HG03039 (cell line): ENCODE measurements around the gene SH3GLB2.
"Not testable (repeated sequence)": the region's sequence is repeated elsewhere in the genome, so short reads cannot be mapped to it uniquely, and the experiment has no call there.

ENCODE experiments used
- ATAC-seq: cut with Tn5 transposase; IDR thresholded peaks from one replicate; pipeline ENCODE4 v1.9.1; 2021; ENCODE audit warnings: mild to moderate bottlenecking, moderate library complexity; ENCODE audit not compliant: unreplicated experiment

SH3GLB2 gene

GRCh38 chr9:129054163-129054851, 26.2 kb upstream of the SH3GLB2 start:
- no peak for ATAC-seq

DNA sequence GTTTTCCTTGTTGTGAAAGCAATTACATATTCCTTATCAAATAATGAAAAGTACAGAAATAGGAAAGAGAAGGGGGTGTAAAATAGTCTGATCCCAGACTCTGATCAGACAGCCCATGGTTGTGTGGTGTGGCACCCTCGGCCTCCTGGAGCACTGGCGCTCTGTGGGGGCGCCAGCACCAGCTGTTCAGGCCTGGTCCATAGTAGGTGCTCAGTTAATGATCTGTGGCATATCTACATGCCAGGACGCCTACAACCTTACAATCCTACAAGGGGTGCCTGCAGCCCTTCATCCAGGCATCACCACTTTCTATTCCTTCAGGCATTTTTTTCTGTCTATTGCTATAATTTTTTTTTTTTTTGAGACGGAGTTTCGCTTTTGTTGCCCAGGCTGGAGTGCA, 24.9 kb upstream of the SH3GLB2 start:
- ATAC-seq: no peak

DNA sequence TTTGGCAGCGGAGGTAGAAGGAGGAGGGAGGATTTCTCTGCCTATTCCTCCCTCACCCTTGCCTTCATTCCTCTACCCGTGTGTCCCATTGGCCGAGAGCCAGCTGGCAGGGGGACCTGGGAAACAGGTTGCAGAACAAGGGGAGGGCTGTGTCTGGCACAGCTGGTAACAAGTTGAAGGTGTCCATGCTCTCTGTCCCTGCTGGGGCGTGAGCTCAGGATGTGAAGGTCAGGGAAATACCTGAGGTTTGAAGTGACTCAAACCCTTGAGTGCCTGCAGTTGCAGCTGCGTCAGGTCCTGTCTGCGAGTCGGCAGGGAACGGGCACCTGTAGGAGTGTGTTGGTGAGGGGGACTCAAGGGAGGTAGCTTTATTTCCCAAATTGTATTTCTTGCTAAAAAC, 24.5 kb upstream of the SH3GLB2 start:
- no peak for ATAC-seq

DNA sequence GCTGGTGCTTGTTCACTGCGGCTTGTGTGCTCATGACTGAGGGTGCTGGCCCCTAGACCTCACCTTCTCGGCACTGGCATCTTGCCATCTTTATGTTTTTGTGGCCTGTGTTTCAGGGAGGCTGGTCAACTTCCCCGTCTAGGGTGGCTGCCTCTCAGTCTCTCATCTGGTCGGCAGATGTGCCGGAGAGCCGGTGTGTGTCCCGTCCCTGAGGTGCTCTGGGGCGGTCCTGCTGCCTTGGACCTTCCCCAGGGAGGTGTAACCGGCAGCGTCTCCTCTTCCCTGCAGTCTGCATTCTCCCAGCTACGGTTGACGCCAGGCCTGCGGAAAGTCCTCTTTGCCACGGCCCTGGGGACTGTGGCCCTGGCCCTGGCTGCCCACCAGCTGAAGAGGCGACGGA, 13.9 kb upstream of the SH3GLB2 start:
- ATAC-seq: no peak

DNA sequence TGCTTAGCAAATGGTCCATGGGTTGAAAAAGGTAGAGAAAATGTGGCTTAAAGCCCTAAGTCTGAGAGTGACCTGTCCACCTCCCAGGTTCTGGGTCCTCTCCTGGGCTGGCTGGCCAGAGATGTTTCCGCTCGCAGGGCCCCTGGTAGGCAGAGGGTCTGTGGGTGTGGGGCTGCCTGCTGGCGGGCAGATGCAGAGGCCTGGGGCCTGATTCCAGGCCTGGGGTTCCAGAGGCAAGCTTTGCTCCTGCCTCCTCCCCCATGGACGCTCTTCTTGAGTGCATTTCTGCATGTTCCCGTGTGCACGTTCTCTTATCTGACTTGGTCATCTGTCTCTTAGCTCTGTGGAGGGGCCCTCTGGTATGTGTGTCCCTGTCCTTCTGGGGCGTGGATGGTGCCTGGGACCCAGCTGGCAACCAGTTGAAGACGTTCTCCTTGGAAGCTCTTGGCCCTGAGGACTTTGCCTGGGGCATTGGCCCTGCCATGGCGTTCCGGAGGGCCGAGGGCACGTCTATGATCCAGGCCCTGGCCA, 12.0 kb upstream of the SH3GLB2 start:
- no peak for ATAC-seq

GRCh38 chr9:129038109-129038852, 10.2 kb upstream of the SH3GLB2 start:
- no peak for ATAC-seq

GRCh38 chr9:129037767-129038098, 9.6 kb upstream of the SH3GLB2 start:
- ATAC-seq: no peak

DNA sequence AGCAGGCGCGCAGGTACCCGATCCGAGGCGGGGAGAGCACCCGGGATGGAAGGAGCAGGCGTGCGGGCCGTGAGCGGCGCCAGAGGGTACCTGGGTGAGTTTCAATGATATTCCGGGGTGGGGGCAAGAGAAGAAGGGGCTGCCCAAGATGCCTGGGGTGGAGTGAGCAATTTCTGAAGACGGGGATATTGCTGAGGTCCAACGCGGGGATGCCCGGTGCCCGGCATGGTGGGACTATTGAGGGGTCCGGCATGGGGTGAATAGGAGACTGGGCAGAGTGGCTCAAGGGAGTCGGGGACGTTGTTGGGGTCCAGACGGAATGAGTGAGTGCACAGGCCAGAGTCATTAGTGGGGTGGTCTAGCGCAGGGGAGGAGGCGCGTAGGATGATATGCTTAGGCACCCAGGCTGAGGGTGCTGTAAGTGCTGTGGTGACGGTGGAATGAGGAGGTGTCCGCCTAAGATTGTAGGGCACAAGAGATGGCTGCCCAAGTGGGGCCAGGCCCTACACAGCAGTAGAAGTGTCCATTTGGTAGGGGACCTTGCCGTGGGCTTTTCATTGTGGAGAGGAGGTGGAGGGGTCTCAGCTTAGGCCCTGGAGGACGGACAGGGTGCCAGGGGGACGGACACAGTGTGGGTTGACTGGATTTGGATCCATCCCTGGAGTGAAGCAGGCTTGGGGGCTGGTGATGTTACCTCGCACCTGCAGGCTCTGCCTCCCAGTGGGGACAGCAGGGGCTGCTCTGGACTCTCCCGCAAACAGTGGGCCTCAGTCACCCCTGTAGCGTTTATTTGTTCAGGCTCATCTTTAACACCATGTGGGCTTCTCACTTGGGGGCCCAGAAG, 9.0 kb upstream of the SH3GLB2 start:
- no peak for ATAC-seq

- ATAC-seq: peak; percentile 90
Observed at GRCh38 chr9:129036241-129036922, 8.3 kb upstream of the SH3GLB2 start, which contains the start of gene MIGA2. Gene MIGA2 (plus strand): TSS chr9:129036626. CDS start chr9:129040595, 3,969 bp downstream.

- not testable (repeated sequence) for ATAC-seq
Observed at GRCh38 chr9:129035838-129036237, 7.7 kb upstream of the SH3GLB2 start.

DNA sequence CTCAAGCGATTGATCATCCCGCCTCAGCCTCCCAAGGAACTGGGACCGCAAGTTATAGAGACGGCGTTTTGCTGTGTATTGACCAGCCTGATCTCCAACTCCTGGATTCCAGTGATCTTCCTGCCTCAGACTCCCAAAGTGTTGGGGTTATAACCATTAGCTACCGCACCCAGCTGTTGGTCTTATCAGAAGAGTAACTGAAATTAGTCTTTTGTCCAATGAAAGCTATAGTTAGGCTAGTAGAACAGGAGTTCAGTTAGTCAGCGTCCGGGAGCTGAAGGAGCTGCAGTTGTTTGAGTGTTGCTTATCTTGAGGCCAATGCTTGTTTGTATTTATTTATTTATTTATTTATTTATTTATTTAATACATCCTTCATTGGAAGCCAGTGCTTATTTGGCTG, 5.1 kb upstream of the SH3GLB2 start:
- ATAC-seq: no peak

DNA sequence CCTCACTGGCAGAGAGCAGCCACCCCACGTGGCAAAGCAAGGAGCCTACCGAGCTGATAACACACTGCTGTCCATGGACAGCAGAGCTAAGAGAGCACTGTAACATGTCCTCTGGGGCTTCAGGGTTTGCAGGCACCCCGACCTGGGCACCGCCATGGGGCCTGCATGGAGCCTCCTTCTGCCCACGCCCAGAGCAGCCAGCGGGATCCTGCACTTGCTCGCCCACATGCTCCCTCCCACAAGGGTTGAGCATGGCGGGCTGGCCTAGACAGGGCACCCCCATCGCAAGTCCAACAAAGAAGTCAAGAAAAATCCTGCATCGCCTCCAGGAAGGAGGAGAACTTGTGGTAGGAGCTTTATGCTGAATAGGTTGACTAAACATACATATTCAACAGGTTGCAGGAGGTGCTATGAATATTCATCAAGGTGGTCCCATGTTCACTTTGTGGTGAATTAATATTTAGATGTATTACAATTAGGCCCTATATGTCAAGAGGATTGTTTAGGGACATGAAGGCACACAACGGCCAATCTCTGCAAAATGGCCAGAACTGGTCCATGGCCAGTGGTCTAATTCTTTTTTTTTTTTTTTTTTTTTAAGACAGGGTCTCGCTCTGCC, 4.5 kb upstream of the SH3GLB2 start:
- ATAC-seq: no peak

DNA sequence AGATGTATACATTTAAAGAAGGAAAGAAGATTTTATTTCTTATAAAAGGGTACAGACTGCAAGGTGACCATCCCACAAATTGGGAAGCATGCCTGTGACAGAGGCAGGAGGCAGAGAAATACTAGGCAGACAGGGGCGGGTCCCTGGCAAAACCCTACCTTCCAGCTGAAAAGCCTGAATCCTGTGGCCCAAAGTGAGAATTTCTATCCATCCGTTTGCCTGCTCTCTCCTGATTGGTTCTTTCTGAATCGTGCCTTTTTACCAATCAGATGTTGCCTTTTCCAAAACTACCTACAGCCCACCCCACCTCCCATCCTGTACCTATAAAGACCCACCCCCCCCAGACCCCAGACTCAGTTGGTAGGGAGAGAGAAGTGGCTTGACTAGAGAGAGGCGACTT, 3.4 kb upstream of the SH3GLB2 start:
- ATAC-seq: no peak

- no peak for ATAC-seq
Observed at GRCh38 chr9:129030191-129030590, 2.1 kb upstream of the SH3GLB2 start.

GRCh38 chr9:129027685-129028191, 393 bp downstream of the SH3GLB2 start:
- peak; percentile 30 for ATAC-seq

GRCh38 chr9:129027224-129027684, 877 bp downstream of the SH3GLB2 start:
- no peak for ATAC-seq

DNA sequence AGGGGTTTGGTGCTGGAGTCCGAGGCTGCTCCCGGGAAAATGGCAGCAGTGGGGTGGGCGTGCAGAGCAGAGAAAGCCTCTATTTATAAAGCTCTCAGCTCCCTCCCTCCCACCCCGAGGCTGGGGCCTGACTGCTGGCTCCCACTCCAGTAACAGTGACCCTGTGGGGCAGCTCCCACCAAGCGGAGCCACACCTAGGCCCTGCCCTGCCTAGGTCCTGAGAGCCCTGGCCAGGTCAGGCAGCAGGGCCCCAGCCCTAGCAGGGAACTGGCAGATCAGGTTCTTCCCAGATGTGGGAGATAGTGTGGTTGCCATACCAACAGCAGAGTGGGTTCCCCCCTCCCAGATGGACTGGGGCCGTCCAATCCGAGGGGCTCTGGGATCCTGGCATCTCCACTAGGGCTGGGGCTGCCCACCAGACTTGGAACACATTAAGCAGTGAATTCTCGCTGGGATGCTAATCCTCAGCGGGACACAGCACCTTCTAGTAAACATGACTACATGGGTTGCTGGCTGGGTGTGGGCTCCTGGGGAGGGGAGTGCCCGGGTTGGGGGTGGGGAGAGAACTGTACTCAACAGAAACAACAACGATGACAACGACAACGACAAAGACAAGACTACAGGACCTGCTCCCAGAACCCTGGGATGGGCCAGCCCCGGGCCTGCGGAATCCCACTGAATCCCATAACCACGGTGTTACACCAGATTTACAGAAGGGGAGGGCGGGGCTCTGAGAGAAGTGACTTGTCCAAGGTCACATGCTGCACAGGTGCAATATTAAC, 1.5 kb downstream of the SH3GLB2 start:
- no peak for ATAC-seq

DNA sequence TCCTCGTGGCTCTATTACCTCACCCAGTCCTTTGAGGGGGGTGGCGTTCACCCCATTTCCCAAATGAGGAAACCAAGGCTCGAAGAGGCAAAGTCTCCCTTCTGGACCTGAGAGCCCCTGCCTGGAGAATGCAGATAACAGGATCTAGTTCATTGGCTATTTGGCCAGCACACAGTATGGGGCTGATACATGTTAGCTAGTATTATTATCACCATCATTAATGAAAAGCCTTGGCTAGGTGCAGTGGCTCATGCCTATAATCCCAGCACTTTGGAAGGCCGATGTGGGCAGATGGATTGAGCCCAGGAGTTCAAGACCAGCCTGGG, 4.3 kb downstream of the SH3GLB2 start:
- ATAC-seq: no peak
